GM12878 (cell line): Measurements from ENCODE around the gene MYO15A. TPM values are rescaled to one million over a fixed set of nuclear protein-coding genes. Genes with fewer than 3 reads are reported as not detected.

Source experiments
- ATAC-seq: fragments of 200-7000 bp; cut with Tn5 transposase; 3 replicates; pipeline ENCODE4 v1.9.1; 2020; ENCODE audit warnings: mild to moderate bottlenecking, moderate library complexity
- BruUV-seq: library from RNA; stranded (reverse); fragments of 400-500 nt; replicated peaks from 2 replicates; lab custom pipeline; 2021; lab: Mats Ljungman, UMichigan
- CTCF ChIA-PET: fragments of 300-600 bp; sonication (Branson Sonifier 250); formaldehyde crosslinking; extraction: SDS; loops from one replicate; lab custom pipeline; 2021; ENCODE audit warnings: inconsistent platforms; lab: Yijun Ruan, JAX
- POLR2A ChIA-PET: fragments of 350-600 bp; formaldehyde crosslinking; extraction: SDS; loops from one replicate; lab custom pipeline; 2021; ENCODE audit warnings: inconsistent platforms; lab: Charles Lee
- RAD21 ChIA-PET: fragments of 300-600 bp; sonication (Branson Sonifier 250); formaldehyde crosslinking; loops from one replicate; lab custom pipeline; 2023; ENCODE audit warnings: antibody characterized with exemption; ENCODE audit not compliant: unreplicated experiment; lab: Charles Lee
- SMC1A ChIA-PET: fragments of 300-600 bp; sonication (Branson Sonifier 250); formaldehyde crosslinking; loops from one replicate; lab custom pipeline; 2023; ENCODE audit not compliant: unreplicated experiment, uncharacterized antibody; lab: Charles Lee
- DNase-seq: peaks from one replicate; pipeline ENCODE4 v3.0.0-alpha.2; 2011; ENCODE audit warnings: low read depth, low spot score
- FAIRE-seq: peaks from 3 replicates; lab custom pipeline; 2011; peaks lifted over from hg19 to GRCh38; lab: Jason Lieb, UNC
- H2AFZ ChIP-seq: 2 replicates; pipeline ENCODE4 v1.6.0; 2011; ENCODE audit warnings: low read depth, low read length, control low read depth; ENCODE audit not compliant: control insufficient read depth
- H3K27ac ChIP-seq: 2 replicates; pipeline ENCODE4 v1.5.1; 2011; ENCODE audit warnings: control low read depth; ENCODE audit not compliant: control insufficient read depth, insufficient read depth
- H3K27me3 ChIP-seq, 2 experiments: replicated peaks in 1 of 2; 2 replicates each; pipeline versions ENCODE4 v1.6.0 to v1.6.1; 2011; ENCODE audit warnings: low read length in 1 of 2; ENCODE audit not compliant: control insufficient read depth in 2 of 2, insufficient read depth in 2 of 2
- H3K36me3 ChIP-seq, 2 experiments: 2 replicates each; pipeline ENCODE4 v1.5.1; 2011; ENCODE audit warnings: low read length in 1 of 2; ENCODE audit not compliant: control insufficient read depth in 2 of 2, insufficient read depth in 2 of 2
- H3K4me1 ChIP-seq: 2 replicates; pipeline ENCODE4 v1.6.1; 2011; ENCODE audit warnings: mild to moderate bottlenecking, low read length, moderate library complexity, mixed read lengths; ENCODE audit not compliant: control insufficient read depth, insufficient read depth
- H3K4me2 ChIP-seq: 2 replicates; pipeline ENCODE4 v1.6.0; 2011; ENCODE audit warnings: control low read depth; ENCODE audit not compliant: control insufficient read depth, insufficient read depth
- H3K4me3 ChIP-seq: fragments of 200-600 bp; sonication (generic); 2 replicates; pipeline ENCODE4 v1.5.1; 2016
- H3K79me2 ChIP-seq: 2 replicates; pipeline ENCODE4 v1.6.0; 2011; ENCODE audit warnings: low read length; ENCODE audit not compliant: control insufficient read depth, insufficient read depth
- H3K9ac ChIP-seq: 2 replicates; pipeline ENCODE4 v1.8.0; 2011; ENCODE audit warnings: low read length, control low read depth, mixed read lengths; ENCODE audit not compliant: control insufficient read depth, insufficient read depth
- H3K9me3 ChIP-seq: replicated peaks from 3 replicates; pipeline ENCODE4 v1.5.1; 2011; ENCODE audit warnings: mild to moderate bottlenecking, low read length; ENCODE audit not compliant: control insufficient read depth, insufficient read depth
- H4K20me1 ChIP-seq: 2 replicates; pipeline ENCODE4 v1.6.0; 2011; ENCODE audit not compliant: control insufficient read depth, insufficient read depth
- CEBPB ChIP-seq, 2 experiments: fragments of 150-350 bp in 1 of 2; IDR thresholded peaks; 2 replicates each; pipeline ENCODE4 v1.6.1; 2012 to 2014; ENCODE audit warnings: low read depth in 2 of 2, low read length in 2 of 2, borderline replicate concordance in 1 of 2, inconsistent platforms in 1 of 2
- HDGF ChIP-seq: fragments of 450-650 bp; IDR thresholded peaks from 2 replicates; pipeline ENCODE4 v1.6.1; 2016; ENCODE audit warnings: antibody characterized with exemption
- KLF5 ChIP-seq: fragments of 450-650 bp; IDR thresholded peaks from 2 replicates; pipeline ENCODE4 v1.6.1; 2014; ENCODE audit warnings: mild to moderate bottlenecking; ENCODE audit not compliant: partially characterized antibody
- PAX8 ChIP-seq: fragments of 450-650 bp; IDR thresholded peaks from 2 replicates; pipeline ENCODE4 v1.6.1; 2017; ENCODE audit warnings: mild to moderate bottlenecking, moderate library complexity
- RB1 ChIP-seq: fragments of 450-650 bp; formaldehyde crosslinking; IDR thresholded peaks from 2 replicates; pipeline ENCODE4 v1.6.1; 2017; ENCODE audit warnings: mild to moderate bottlenecking, borderline replicate concordance
- RUNX3 ChIP-seq: IDR thresholded peaks from 2 replicates; pipeline ENCODE4 v1.6.1; 2012; ENCODE audit warnings: low read length, inconsistent platforms
- SIN3A ChIP-seq: IDR thresholded peaks from 2 replicates; pipeline ENCODE4 v1.6.1; 2012; ENCODE audit warnings: low read depth, low read length, improper control_type of control experiment
- SMARCA5 ChIP-seq: fragments of 450-650 bp; IDR thresholded peaks from 2 replicates; pipeline ENCODE4 v1.6.1; 2017; ENCODE audit warnings: mild to moderate bottlenecking
- SP1 ChIP-seq: IDR thresholded peaks from one replicate; pipeline ENCODE4 v1.6.1; 2011; ENCODE audit warnings: low read depth, low read length
- SUZ12 ChIP-seq: fragments of 200-600 bp; sonication (generic); IDR thresholded peaks from one replicate; pipeline ENCODE4 v1.6.1; 2018; ENCODE audit warnings: antibody characterized with exemption, mild to moderate bottlenecking; ENCODE audit not compliant: unreplicated experiment
- WRNIP1 ChIP-seq: IDR thresholded peaks from 2 replicates; pipeline ENCODE4 v1.6.1; 2011; ENCODE audit warnings: low read depth, low read length, improper control_type of control experiment, borderline replicate concordance
- YY1 ChIP-seq: IDR thresholded peaks from 2 replicates; pipeline ENCODE4 v1.6.1; 2011; ENCODE audit warnings: low read depth, mild to moderate bottlenecking, low read length
- ZBED1 ChIP-seq: IDR thresholded peaks from 2 replicates; pipeline ENCODE4 v1.6.1; 2016; ENCODE audit warnings: borderline replicate concordance
- ZNF207 ChIP-seq: fragments of 450-650 bp; IDR thresholded peaks from 2 replicates; pipeline ENCODE4 v1.6.1; 2014; ENCODE audit warnings: antibody characterized with exemption, mild to moderate bottlenecking, borderline replicate concordance
- WGBS: methylation state at CpG from one replicate; pipeline ENCODE4 v1.1.6; 2016; ENCODE audit warnings: low lambda C conversion rate; ENCODE audit not compliant: insufficient replicate concordance, insufficient coverage; ENCODE audit errors: missing lambda C conversion rate; 5-methylcytosine and 5-hydroxymethylcytosine counted together
- in situ Hi-C: fragments of 300-500 bp; cut with MboI; formaldehyde crosslinking; loops from 9 replicates; pipeline ENCODE4 v1.14.3; 2018; ENCODE audit warnings: mixed read lengths
- intact Hi-C: fragments of 100-400 bp; cut with micrococcal nuclease; formaldehyde crosslinking; loops from one replicate; pipeline ENCODE4 v1.14.2; 2022; ENCODE audit not compliant: unreplicated experiment
- polyA plus RNA-seq, 11 experiments: library from polyadenylated mRNA; depleted of rRNA in 4 of 11; unstranded in 6 of 11; stranded (reverse) in 5 of 11; fragments of >200 nt; fragmentation: Nextera tagmentation in 4 of 11; fragmentation: Illumina TruSeq in 1 of 11; extraction: Ambion mirVana in 4 of 11; extraction: Trizol in 1 of 11; gene quantifications; 1 replicate in 1 of 11; 2 replicates in 10 of 11; pipeline versions ENCODE4 v1.2.1 to v1.2.3, GENCODE V29; 2011 to 2016; ENCODE audit warnings: inconsistent platforms in 2 of 11, missing spikeins in 2 of 11, low read depth in 1 of 11
- total RNA-seq, 4 experiments: library from RNA; depleted of rRNA in 3 of 4; stranded (reverse); fragments of >200 nt in 3 of 4; fragmentation: Illumina TruSeq in 1 of 4; extraction: Trizol in 1 of 4; gene quantifications; 2 replicates each; pipeline versions ENCODE4 v1.2.1 to v1.2.3, GENCODE V29; 2013 to 2021
- TF ChIP-seq, protein P1 (sequence below): fragments of 450-650 bp; formaldehyde crosslinking; IDR thresholded peaks from 2 replicates; pipeline ENCODE4 v1.5.0; 2022; ENCODE audit warnings: mild to moderate bottlenecking, missing genetic modification characterization

The MYO15A gene
- total and polyA plus RNA-seq, 10 of the 15 experiments (the other 5 are each of a cell fraction or from before 2014, with no cell fraction given) = 0.03 to 0.77 (median 0.21) TPM; not detected in 4

- ChIA-PET POLR2A (no interaction called here), SMC1A (no interaction called here)
- Histone ChIP-seq H3K79me2 (no peaks in the 10 kb centered on the region), H3K4me1 (no peaks in the 10 kb centered on the region; the same call in 1 of the 2 replicates), H3K27ac (no peak overlapping the region)
- TF ChIP-seq WRNIP1 (no peak), RB1 (no peak), RUNX3 (no peak), SIN3A (no peak)
- TF ChIP-seq, all 136 proteins: peak for 0
- RAD21 ChIA-PET = interaction anchor here (1.1 kb wide), 1 partner anchor 10 kb away, joined by 3 read pairs; no protein-coding TSS in a partner anchor
- in situ Hi-C loops = no loop called here
- no peaks in the 10 kb centered on the region for H3K27me3 ChIP-seq
- FAIRE-seq (no peak), ATAC-seq (no peak), DNase-seq (no peak)
- intact Hi-C loops = no loop called here
- no peak overlapping the region for H3K9ac ChIP-seq
- H3K4me3 ChIP-seq = no peak overlapping the region
- H3K4me2 ChIP-seq = no peak overlapping the region
- no TSS peak for BruUV-seq
- H3K9me3 ChIP-seq = no peaks in the 10 kb centered on the region; the same call in 2 of the 3 replicates
- no peaks in the 10 kb centered on the region for H3K36me3 ChIP-seq
- H2AFZ ChIP-seq = no peak overlapping the region
- H4K20me1 ChIP-seq = no peaks in the 10 kb centered on the region
- 83% methylated on average over 10 of the region's 10 CpGs for WGBS
- CTCF ChIA-PET = interaction anchor here (1.0 kb wide), 1 partner anchor 14 kb away, joined by 4 read pairs; no protein-coding TSS in a partner anchor
Measured at GRCh38 chr17:18167421-18167820, 58.9 kb downstream of the MYO15A start.

- Histone ChIP-seq H3K4me2 (no peak overlapping the region), H3K9ac (no peak overlapping the region), H3K79me2 (no peaks in the 10 kb centered on the region), H3K27me3 (no peaks in the 10 kb centered on the region), H2AFZ (no peak overlapping the region), H3K4me1 (peaks cover 5% of the 10 kb centered on the region), H3K27ac (no peak overlapping the region), H3K4me3 (no peak overlapping the region), H4K20me1 (no peaks in the 10 kb centered on the region), H3K9me3 (no peaks in the 10 kb centered on the region), H3K36me3 (no peaks in the 10 kb centered on the region)
- no peak for ATAC-seq
- intact Hi-C loops = no loop called here
- no peak for DNase-seq
- WGBS = 79% methylated on average over 3 of the region's 3 CpGs
- BruUV-seq = no TSS peak
- in situ Hi-C loops = no loop called here
- ChIA-PET POLR2A (no interaction called here), RAD21 (interaction anchor here (0.6 to 0.7 kb wide), 3 partner anchors 9 to 870 kb away, joined by 3 read pairs; no protein-coding TSS in a partner anchor), CTCF (interaction anchor here (0.7 kb wide), 1 partner anchor 13 kb away, joined by 4 read pairs; no protein-coding TSS in a partner anchor), SMC1A (interaction anchor here (1.4 to 2.2 kb wide), 2 partner anchors 11 to 15 kb away, joined by 4 to 6 read pairs; no protein-coding TSS in a partner anchor)
- no peak for FAIRE-seq
- TF ChIP-seq SMARCA5 = no peak
- no peak for TF ChIP-seq SUZ12
- TF ChIP-seq ZNF207 = no peak
- TF ChIP-seq HDGF = no peak
- no peak for TF ChIP-seq KLF5
- no peak for TF ChIP-seq ZBED1
- no peak for TF ChIP-seq YY1
- TF ChIP-seq, protein P1, sequence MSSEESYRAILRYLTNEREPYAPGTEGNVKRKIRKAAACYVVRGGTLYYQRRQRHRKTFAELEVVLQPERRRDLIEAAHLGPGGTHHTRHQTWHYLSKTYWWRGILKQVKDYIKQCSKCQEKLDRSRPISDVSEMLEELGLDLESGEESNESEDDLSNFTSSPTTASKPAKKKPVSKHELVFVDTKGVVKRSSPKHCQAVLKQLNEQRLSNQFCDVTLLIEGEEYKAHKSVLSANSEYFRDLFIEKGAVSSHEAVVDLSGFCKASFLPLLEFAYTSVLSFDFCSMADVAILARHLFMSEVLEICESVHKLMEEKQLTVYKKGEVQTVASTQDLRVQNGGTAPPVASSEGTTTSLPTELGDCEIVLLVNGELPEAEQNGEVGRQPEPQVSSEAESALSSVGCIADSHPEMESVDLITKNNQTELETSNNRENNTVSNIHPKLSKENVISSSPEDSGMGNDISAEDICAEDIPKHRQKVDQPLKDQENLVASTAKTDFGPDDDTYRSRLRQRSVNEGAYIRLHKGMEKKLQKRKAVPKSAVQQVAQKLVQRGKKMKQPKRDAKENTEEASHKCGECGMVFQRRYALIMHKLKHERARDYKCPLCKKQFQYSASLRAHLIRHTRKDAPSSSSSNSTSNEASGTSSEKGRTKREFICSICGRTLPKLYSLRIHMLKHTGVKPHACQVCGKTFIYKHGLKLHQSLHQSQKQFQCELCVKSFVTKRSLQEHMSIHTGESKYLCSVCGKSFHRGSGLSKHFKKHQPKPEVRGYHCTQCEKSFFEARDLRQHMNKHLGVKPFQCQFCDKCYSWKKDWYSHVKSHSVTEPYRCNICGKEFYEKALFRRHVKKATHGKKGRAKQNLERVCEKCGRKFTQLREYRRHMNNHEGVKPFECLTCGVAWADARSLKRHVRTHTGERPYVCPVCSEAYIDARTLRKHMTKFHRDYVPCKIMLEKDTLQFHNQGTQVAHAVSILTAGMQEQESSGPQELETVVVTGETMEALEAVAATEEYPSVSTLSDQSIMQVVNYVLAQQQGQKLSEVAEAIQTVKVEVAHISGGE (CRISPR knock-in tag) = no peak
- no peak for TF ChIP-seq CEBPB (IDR thresholded peaks at IDR 0.05; ENCODE audit: borderline replicate concordance in 1 of 2, low read depth in 2 of 2, low read length in 2 of 2)
- TF ChIP-seq SP1 = no peak
- TF ChIP-seq PAX8 = no peak
Measured at GRCh38 chr17:18172531-18173278, 64.1 kb downstream of the MYO15A start.
